ENCODE measurements around the gene NPAS2. TPM values are rescaled to one million over a fixed set of nuclear protein-coding genes. Genes with fewer than 3 reads are reported as not detected.

Gene NPAS2
- total RNA-seq, 4 donors from 2014 or later, result 4.7 to 131 (median 11.2) TPM

GRCh38 chr2:100842241-100842922 is 22.4 kb downstream of the NPAS2 start:
- TF ChIP-seq CTCF (IDR thresholded peaks at IDR 0.05; ENCODE audit: low read depth), result no peak

- TF ChIP-seq CTCF (IDR thresholded peaks at IDR 0.05; ENCODE audit: low read depth), result no peak
These were observed 24.6 kb downstream of the NPAS2 start for GRCh38 chr2:100844514-100844913.

GRCh38 chr2:100845141-100845991 is 25.4 kb downstream of the NPAS2 start:
- TF ChIP-seq CTCF (IDR thresholded peaks at IDR 0.05; ENCODE audit: low read depth), result no peak

- TF ChIP-seq CTCF (IDR thresholded peaks at IDR 0.05; ENCODE audit: low read depth), result no peak
These were observed 26.8 kb downstream of the NPAS2 start for GRCh38 chr2:100846716-100847115.

- no peak for TF ChIP-seq CTCF (IDR thresholded peaks at IDR 0.05; ENCODE audit: low read depth)
These were observed 32.5 kb downstream of the NPAS2 start for GRCh38 chr2:100852447-100852846.

GRCh38 chr2:100852999-100853908 is 33.3 kb downstream of the NPAS2 start:
- TF ChIP-seq CTCF (IDR thresholded peaks at IDR 0.05; ENCODE audit: low read depth), result no peak
